K562 (cell line): ENCODE results near the gene NR3C2. TPM values are rescaled to one million over a fixed set of nuclear protein-coding genes. Genes with fewer than 3 reads are reported as not detected.

Source experiments
- ATAC-seq: fragments of 200-7000 bp; cut with Tn5 transposase; 3 replicates; pipeline ENCODE4 v1.9.1; 2020; ENCODE audit warnings: moderate library complexity
- BruUV-seq: library from RNA; stranded (reverse); fragments of 400-500 nt; replicated peaks from 2 replicates; lab custom pipeline; 2021; lab: Mats Ljungman, UMichigan
- CTCF ChIA-PET: fragments of 300-600 bp; formaldehyde crosslinking; extraction: SDS; loops from one replicate; lab custom pipeline; 2021; ENCODE audit warnings: low intra/inter-chr PET ratio; lab: Yijun Ruan, JAX
- POLR2A ChIA-PET: fragments of 300-600, 350-650 bp; sonication (Branson Sonifier 250); formaldehyde crosslinking; extraction: SDS; loops from one replicate; lab custom pipeline; 2021; ENCODE audit warnings: antibody characterized with exemption, inconsistent platforms; lab: Yijun Ruan, JAX
- DNase-seq, 4 experiments: peaks; one replicate each; pipeline versions ENCODE4 v3.0.0 to v3.0.0-alpha.2; 2011 to 2018; ENCODE audit warnings: low spot score in 3 of 4, mixed read lengths in 3 of 4; ENCODE audit errors: extremely low read depth in 1 of 4
- FAIRE-seq: peaks from 2 replicates; lab custom pipeline; 2011; peaks lifted over from hg19 to GRCh38; lab: Jason Lieb, UNC
- H2AFZ ChIP-seq: 2 replicates; pipeline ENCODE4 v1.6.0; 2011; ENCODE audit warnings: low read depth, low read length, control low read depth, inconsistent platforms
- H3K27ac ChIP-seq: fragments of 200-600 bp; 3 replicates; pipeline ENCODE4 v1.8.0; 2011; ENCODE audit warnings: low read depth, mild to moderate bottlenecking, control low read depth, inconsistent platforms, low read length, moderate library complexity, mixed read lengths; ENCODE audit errors: extremely low read depth
- H3K27me3 ChIP-seq, 2 experiments: fragments of 300-600 bp in 1 of 2; 2 replicates in 1 of 2; 3 replicates in 1 of 2; pipeline versions ENCODE4 v1.6.0 to v1.8.0; 2011; ENCODE audit warnings: inconsistent platforms in 2 of 2, low read length in 2 of 2, mild to moderate bottlenecking in 1 of 2, mixed read lengths in 1 of 2, moderate library complexity in 1 of 2; ENCODE audit not compliant: control insufficient read depth in 2 of 2, insufficient read depth in 2 of 2
- H3K36me3 ChIP-seq: fragments of 300-600 bp; 3 replicates; pipeline ENCODE4 v1.8.0; 2011; ENCODE audit warnings: mild to moderate bottlenecking, low read length, inconsistent platforms; ENCODE audit not compliant: control insufficient read depth, insufficient read depth
- H3K4me1 ChIP-seq, 2 experiments: fragments of 200-600 bp in 1 of 2; replicated peaks in 1 of 2; 2 replicates in 1 of 2; 3 replicates in 1 of 2; pipeline versions ENCODE4 v1.5.1 to v1.8.0; 2011; ENCODE audit warnings: inconsistent platforms in 2 of 2, low read length in 2 of 2, mild to moderate bottlenecking in 1 of 2, mixed read lengths in 1 of 2, moderate library complexity in 1 of 2; ENCODE audit not compliant: control insufficient read depth in 2 of 2, insufficient read depth in 2 of 2
- H3K4me2 ChIP-seq: 2 replicates; pipeline ENCODE4 v1.6.1; 2011; ENCODE audit warnings: low read length, control low read depth, inconsistent platforms, mixed read lengths; ENCODE audit not compliant: insufficient read depth
- H3K4me3 ChIP-seq: fragments of 200-600 bp; sonication (generic), shearing (Covaris generic); 2 replicates; pipeline ENCODE4 v1.5.1; 2016; ENCODE audit warnings: control low read depth, inconsistent platforms
- H3K79me2 ChIP-seq: fragments of 200-600 bp; 3 replicates; pipeline ENCODE4 v1.8.0; 2011; ENCODE audit warnings: low read length, inconsistent platforms; ENCODE audit not compliant: control insufficient read depth, insufficient read depth
- H3K9ac ChIP-seq, 2 experiments: 2 replicates each; pipeline versions ENCODE4 v1.6.0 to v1.6.1; 2011; ENCODE audit warnings: low read depth in 2 of 2, low read length in 2 of 2, control low read depth in 1 of 2, inconsistent platforms in 1 of 2, mild to moderate bottlenecking in 1 of 2, mixed read lengths in 1 of 2; ENCODE audit not compliant: insufficient read depth in 1 of 2
- H3K9me1 ChIP-seq: one replicate; pipeline ENCODE4 v1.6.0; 2011; ENCODE audit warnings: inconsistent platforms, mild to moderate bottlenecking, low read length, moderate library complexity; ENCODE audit not compliant: control insufficient read depth, insufficient read depth
- H3K9me3 ChIP-seq: replicated peaks from 2 replicates; pipeline ENCODE4 v1.5.1; 2011; ENCODE audit warnings: low read depth, low read length, inconsistent platforms; ENCODE audit not compliant: control insufficient read depth, insufficient read depth
- H4K20me1 ChIP-seq: replicated peaks from 2 replicates; pipeline ENCODE4 v1.6.1; 2011; ENCODE audit warnings: low read length, inconsistent platforms, mixed read lengths; ENCODE audit not compliant: control insufficient read depth, insufficient read depth
- IRF1 ChIP-seq: sonication (generic); formaldehyde crosslinking; IDR thresholded peaks from 2 replicates; pipeline ENCODE4 v1.8.0; 2022; ENCODE audit warnings: missing genetic modification reagents, mild to moderate bottlenecking, borderline replicate concordance
- NFATC3 ChIP-seq: fragments of 450-650 bp; IDR thresholded peaks from 2 replicates; pipeline ENCODE4 v1.6.1; 2017; ENCODE audit warnings: mild to moderate bottlenecking
- POLR2AphosphoS5 ChIP-seq: IDR thresholded peaks from 2 replicates; pipeline ENCODE4 v1.6.1; 2011; ENCODE audit warnings: mild to moderate bottlenecking, low read depth, low read length, moderate library complexity; ENCODE audit not compliant: control insufficient read depth, insufficient read depth
- SREBF1 ChIP-seq: fragments of 150-350 bp; IDR thresholded peaks from 2 replicates; pipeline ENCODE4 v1.6.1; 2014; ENCODE audit warnings: antibody characterized with exemption, low read depth, low read length, borderline replicate concordance
- STAT5B ChIP-seq: fragments of 250-450 bp; sonication (Bioruptor Pico); IDR thresholded peaks from 2 replicates; pipeline ENCODE4 v1.8.0; 2021; ENCODE audit warnings: mild to moderate bottlenecking, inconsistent platforms
- SUPT5H ChIP-seq: fragments of 450-650 bp; IDR thresholded peaks from 2 replicates; pipeline ENCODE4 v1.6.1; 2016
- TSHZ1 ChIP-seq: fragments of 250-450 bp; sonication (Bioruptor Pico); IDR thresholded peaks from 2 replicates; pipeline ENCODE4 v1.4.0; 2020; ENCODE audit warnings: mild to moderate bottlenecking, moderate library complexity
- ZNF347 ChIP-seq: fragments of 450-650 bp; formaldehyde crosslinking; IDR thresholded peaks from 2 replicates; pipeline ENCODE4 v1.4.0; 2020; ENCODE audit warnings: low read depth, mild to moderate bottlenecking, moderate library complexity
- ZNF445 ChIP-seq: fragments of 250-450 bp; sonication (Bioruptor Pico); IDR thresholded peaks from 2 replicates; pipeline ENCODE4 v1.4.0; 2020; ENCODE audit warnings: low read depth, mild to moderate bottlenecking, moderate library complexity
- WGBS: fragments of 100-300 bp; shearing (Covaris generic); methylation state at CpG from one replicate; pipeline ENCODE4 v1.1.6; 2016; ENCODE audit warnings: low coverage, mixed read lengths; ENCODE audit not compliant: insufficient coverage; ENCODE audit errors: missing lambda C conversion rate; 5-methylcytosine and 5-hydroxymethylcytosine counted together
- in situ Hi-C: fragments of 300-500 bp; cut with MboI; formaldehyde crosslinking; loops from 4 replicates; pipeline ENCODE4 v1.15.0; 2018; ENCODE audit warnings: inconsistent platforms, mixed read lengths
- intact Hi-C: fragments of 100-400 bp; cut with micrococcal nuclease; formaldehyde crosslinking; loops from 2 replicates; pipeline ENCODE4 v1.14.2; 2022
- polyA plus RNA-seq, 8 experiments: library from polyadenylated mRNA; depleted of rRNA in 4 of 8; stranded (reverse) in 5 of 8; unstranded in 3 of 8; fragments of >200 nt; fragmentation: Nextera tagmentation in 2 of 8; fragmentation: Illumina TruSeq in 1 of 8; extraction: Ambion mirVana in 2 of 8; extraction: Trizol in 1 of 8; gene quantifications; 2 replicates each; pipeline versions ENCODE4 v1.2.1 to v1.2.3, GENCODE V29; 2011 to 2014; ENCODE audit warnings: inconsistent platforms in 1 of 8, missing spikeins in 1 of 8
- total RNA-seq, 7 experiments: library from RNA; depleted of rRNA in 6 of 7; stranded (reverse); fragments of >200 nt in 6 of 7; fragmentation: Illumina TruSeq in 2 of 7; extraction: Trizol in 2 of 7; gene quantifications; 2 replicates each; pipeline versions ENCODE4 v1.2.1 to v1.2.3, GENCODE V29; 2011 to 2021; ENCODE audit warnings: low replicate concordance in 1 of 7
- TF ChIP-seq, protein P1 (sequence below): fragments of 450-650 bp; formaldehyde crosslinking; IDR thresholded peaks from 2 replicates; pipeline ENCODE4 v1.4.0; 2020; ENCODE audit warnings: mild to moderate bottlenecking

Gene NR3C2
- total and polyA plus RNA-seq, 9 of the 15 experiments (the other 6 are each of a cell fraction or from before 2014, with no cell fraction given) = 0.01 to 0.28 (median 0.16) TPM; not detected in 2

DNA sequence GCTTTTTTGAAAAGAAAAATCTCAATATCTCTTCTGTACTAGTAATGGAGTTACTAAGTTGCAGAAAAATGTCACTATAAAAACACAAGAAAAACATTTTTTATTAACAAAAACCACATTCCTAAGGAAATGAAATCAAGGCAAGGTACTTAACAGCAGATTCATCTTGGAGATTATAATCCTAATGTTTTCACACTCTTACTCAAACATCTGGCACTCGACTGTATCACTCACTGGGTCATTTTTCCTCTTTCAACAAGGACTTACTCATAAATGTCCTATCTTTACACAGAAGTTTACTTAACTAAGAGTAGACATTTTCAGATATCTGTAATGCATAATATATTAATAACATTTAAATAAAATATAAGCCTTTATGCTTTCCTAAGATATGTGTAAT lies 216.6 kb downstream of the NR3C2 start:
- H3K9me1 ChIP-seq = no peaks in the 10 kb centered on the region
- no peak for FAIRE-seq
- H3K36me3 ChIP-seq = no peaks in the 10 kb centered on the region
- no peaks in the 10 kb centered on the region for H3K9me3 ChIP-seq
- in situ Hi-C loops = no loop called here
- DNase-seq = no peak
- BruUV-seq = no TSS peak
- ChIA-PET CTCF (no interaction called here), POLR2A (no interaction called here)
- no peak overlapping the region for H2AFZ ChIP-seq
- no peaks in the 10 kb centered on the region for H3K27me3 ChIP-seq
- 0% methylated on average over 1 of the region's 1 CpG for WGBS
- ATAC-seq = no peak
- H3K4me3 ChIP-seq = no peak overlapping the region
- H4K20me1 ChIP-seq = no peaks in the 10 kb centered on the region
- TF ChIP-seq, protein P1, sequence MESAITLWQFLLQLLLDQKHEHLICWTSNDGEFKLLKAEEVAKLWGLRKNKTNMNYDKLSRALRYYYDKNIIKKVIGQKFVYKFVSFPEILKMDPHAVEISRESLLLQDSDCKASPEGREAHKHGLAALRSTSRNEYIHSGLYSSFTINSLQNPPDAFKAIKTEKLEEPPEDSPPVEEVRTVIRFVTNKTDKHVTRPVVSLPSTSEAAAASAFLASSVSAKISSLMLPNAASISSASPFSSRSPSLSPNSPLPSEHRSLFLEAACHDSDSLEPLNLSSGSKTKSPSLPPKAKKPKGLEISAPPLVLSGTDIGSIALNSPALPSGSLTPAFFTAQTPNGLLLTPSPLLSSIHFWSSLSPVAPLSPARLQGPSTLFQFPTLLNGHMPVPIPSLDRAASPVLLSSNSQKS (CRISPR knock-in tag) = no peak
- TF ChIP-seq SREBF1 = no peak
- no peak for TF ChIP-seq POLR2AphosphoS5
- TF ChIP-seq IRF1 (CRISPR knock-in tag) = no peak
- no peak for TF ChIP-seq ZNF445 (CRISPR knock-in tag)
- TF ChIP-seq STAT5B (CRISPR knock-in tag) = no peak
- no peak for TF ChIP-seq SUPT5H
- no peak for TF ChIP-seq NFATC3
- no peak for TF ChIP-seq ZNF347 (CRISPR knock-in tag)
- no peak for TF ChIP-seq TSHZ1
- no peaks in the 10 kb centered on the region for H3K4me1 ChIP-seq
- H3K9ac ChIP-seq = no peak overlapping the region
- intact Hi-C loops = no loop called here
- H3K27ac ChIP-seq = no peak overlapping the region
- no peak overlapping the region for H3K4me2 ChIP-seq
- H3K79me2 ChIP-seq = no peaks in the 10 kb centered on the region
